Activated CD4-positive, alpha-beta T cell treated with anti-CD3 and anti-CD28 coated beads, Interleukin-2, Interleukin-4, amounts not matched to agents 100 ng/mL and 50 ng/mL, durations not matched to agents 16 hours and 8 hours (primary cell): ENCODE measurements around the gene GLI1.
A peak's percentile ranks its signal among the peaks of the same experiment; 100 is the strongest.
"Not testable (repeated sequence)": the region's sequence is repeated elsewhere in the genome, so short reads cannot be mapped to it uniquely, and the experiment has no call there.

Experiments
- DNase-seq: peaks from one replicate; pipeline ENCODE4 v3.0.0-alpha.2; 2020; ENCODE audit warnings: low spot score

GLI1 gene

DNA sequence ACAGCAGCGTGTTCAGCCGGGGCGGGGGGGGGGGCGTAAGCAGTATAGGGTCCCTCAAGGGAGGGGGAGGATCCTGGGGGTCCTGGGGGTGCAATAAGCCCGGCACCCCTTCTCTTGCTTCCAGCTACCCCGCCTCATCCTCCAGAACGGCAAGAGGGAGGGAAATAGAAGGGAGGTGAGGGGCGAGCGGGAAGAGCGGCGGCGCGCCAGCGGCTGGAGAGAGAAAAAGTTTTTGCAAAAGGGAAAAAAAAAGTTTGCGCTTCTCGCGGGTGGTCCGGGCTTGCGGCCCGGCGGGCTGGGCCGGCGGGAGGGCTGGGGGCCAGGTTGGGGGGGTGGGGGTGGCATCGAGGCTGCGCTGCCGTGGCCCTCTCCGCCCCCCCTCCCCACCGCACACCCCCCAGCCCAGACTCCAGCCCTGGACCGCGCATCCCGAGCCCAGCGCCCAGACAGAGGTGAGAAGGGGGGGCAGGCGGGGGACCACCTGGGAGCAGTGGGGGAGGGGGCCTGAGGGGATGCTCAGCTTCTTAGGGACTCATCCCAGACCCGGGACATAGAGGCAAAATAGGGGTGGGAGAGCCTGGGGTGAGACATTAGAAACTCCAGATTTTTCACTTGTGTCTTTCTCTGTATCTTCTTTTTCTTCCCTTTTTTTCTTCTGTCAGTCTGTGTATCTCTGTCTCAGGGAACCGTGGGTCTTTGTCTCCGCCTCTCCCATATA lies at the start of gene GLI1:
Gene GLI1 (plus strand): TSS at position 36 of the 718 bp plus-strand sequence. CDS start 3,907 bp downstream, outside the sequence.
- no peak for DNase-seq

DNA sequence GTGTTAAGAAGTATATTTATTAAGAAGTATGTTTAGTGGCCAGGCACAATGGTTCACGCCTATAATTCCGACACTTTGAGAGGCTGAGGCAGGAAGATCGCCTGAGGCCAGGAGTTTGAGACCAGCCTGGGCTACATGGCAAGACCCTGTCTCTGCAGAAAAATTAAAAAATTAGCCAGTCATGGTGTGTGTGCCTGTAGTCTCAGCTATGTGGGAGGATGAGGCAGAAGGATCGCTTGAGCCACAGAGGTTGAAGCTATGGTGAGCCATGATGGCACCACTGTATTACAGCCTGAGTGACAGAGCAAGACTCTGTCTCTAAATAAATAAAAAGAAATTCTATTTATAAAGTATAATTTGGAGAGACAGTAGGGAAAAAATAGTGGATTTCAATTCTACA lies 49.1 kb upstream of the GLI1 start:
- no peak for DNase-seq

DNA sequence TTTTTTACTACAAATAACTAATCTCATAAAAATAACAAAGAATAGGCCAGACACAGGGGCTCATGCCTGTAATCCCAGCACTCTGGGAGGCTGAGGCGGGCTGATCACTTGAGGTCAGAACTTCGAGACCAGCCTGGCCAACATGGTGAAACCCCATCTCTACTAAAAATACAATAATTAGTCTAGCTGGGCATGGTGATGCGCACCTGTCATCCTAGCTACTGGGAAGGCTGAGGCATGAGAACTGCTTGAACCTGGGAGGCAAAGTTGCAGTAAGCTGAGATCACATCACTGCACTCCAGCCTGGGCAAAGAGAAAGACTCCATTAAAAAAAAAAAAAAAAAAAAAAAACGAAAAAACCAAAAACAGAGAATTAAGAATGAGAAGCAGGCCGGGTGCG lies 45.4 kb upstream of the GLI1 start:
- DNase-seq, result not testable (repeated sequence)

DNA sequence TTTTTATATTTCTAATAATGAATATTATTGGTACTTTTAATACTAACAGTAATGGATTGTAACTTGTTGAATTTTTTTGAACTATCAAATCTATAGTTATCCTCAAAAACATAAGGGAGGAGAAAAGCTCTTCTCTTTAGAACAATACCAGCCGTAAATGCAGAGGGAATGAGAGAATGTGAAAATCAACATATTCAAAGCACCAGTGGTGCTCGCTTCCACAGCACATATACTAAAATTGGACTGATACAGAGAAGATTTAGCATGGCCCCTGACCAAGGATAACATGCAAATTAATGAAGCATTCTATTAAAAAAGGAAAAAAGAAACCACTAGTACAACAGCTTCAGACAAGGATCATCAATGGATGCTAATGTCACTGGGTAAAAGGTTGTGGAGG lies 44.5 kb upstream of the GLI1 start:
- DNase-seq, result no peak

DNA sequence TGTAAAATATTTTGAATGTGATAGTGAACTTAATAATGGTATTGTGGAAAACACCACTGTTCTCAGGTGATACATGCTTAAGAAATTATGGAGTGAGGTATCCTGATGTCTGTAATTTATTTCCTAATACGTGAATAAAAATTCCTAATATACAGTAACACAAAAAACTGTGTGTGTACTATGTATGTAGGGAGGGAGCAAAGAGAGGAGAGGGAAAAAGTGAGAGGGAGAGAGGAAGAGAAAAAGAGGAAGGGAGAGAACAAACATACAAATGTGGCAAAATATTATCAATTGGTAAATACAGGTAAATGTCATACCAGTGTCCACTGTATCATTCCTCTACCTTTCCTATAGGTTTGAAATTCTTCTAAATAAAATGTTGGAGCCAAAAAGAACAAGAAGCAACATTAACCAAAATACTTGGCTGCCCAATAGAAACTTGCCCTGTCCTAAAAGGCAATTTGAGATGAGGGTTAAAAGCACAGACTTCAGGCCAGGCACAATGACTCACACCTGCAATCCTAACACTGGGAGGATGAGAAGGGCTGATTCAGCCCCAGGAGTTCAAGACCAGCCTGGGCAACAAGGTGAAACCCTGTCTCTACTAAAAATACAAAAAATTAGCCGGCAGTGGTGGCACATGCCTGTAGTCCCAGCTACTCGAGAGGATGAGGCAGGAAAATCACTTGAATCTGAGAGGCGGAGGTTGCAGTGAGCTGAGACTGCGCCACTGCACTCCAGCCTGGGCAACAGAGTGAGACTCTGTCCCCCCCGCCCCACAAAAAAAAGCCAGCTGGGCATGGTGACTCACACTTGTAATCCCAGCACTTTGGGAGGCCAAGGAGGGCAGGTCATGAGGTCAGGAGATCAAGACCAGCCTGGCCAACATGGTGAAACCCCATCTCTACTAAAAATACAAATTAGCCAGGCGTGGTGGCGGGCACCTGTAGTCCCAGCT lies 43.3 kb upstream of the GLI1 start:
- DNase-seq, result no peak

DNA sequence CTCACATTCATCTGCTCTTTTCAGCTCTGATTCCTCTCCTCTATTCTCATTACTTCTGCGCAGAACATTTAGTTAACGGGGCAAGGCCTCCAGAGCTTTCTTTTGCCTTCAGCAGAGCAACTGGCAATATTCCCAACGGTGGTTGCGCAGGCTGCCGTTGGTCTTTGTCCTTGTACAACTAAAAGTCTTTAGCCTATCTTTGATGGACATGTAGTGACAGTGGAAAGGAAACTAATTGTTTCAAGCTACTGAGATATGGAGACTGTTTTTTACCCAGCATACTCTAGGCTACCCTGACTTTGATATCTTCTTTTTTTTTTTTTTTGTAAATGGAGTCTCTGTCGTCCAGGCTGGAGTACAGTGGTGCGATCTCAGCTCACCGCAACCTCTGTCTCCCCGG lies 41.3 kb upstream of the GLI1 start:
- no peak for DNase-seq

DNA sequence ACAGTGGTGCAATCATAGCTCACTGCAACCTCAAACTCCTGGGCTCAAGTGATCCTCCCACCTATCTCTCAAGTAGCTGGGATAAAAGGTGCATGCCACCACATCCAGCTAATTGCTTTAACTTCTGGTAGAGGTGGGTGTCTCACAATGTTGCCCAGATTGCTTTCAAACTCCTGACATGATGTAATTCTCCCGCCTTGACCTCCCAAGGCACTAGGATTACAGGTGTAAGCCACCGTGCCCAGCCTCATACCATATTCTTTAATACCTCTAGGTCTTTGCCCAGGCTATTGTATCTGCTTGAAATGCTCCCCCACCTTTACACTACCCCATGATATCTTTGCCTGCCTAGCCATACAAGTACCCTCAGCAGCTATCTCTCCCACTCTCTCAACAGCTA lies 40.1 kb upstream of the GLI1 start:
- no peak for DNase-seq

DNA sequence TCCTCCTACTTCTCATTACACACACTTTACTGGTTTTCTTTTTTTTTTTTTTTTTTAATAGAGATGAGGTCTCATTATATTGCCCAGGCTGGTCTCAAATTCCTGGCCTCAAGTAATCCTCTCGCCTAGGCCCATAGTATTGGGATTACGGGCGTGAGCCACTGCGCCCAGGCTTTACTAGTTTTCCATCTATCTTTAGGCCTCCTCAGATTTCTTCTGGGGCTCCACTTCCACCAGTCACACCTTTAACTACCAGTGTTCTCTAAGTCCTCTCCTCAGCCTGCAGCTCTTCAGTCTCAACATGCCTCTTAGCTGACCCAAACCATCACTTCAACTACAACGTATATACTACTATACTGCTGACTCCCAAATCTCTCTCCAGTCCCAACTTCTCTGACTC lies 39.1 kb upstream of the GLI1 start:
- no peak for DNase-seq

DNA sequence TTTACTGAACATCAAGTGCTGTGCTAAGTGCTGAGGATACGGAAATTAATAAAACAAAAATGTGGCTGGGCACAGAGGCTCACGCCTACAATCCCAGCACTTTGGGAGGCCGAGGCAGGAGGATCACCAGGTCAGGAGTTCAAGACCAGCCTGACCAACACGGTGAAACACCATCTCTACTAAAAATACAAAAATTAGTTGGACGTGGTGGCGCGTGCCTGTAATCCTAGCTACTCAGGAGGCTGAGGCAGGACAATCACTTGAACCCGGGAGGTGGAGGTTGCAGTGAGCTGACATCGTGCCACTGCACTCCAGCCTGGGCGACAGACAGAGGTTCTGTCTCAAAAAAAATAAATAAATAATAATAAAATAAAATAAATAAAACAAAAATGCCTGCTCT lies 32.6 kb upstream of the GLI1 start:
- not testable (repeated sequence) for DNase-seq

DNA sequence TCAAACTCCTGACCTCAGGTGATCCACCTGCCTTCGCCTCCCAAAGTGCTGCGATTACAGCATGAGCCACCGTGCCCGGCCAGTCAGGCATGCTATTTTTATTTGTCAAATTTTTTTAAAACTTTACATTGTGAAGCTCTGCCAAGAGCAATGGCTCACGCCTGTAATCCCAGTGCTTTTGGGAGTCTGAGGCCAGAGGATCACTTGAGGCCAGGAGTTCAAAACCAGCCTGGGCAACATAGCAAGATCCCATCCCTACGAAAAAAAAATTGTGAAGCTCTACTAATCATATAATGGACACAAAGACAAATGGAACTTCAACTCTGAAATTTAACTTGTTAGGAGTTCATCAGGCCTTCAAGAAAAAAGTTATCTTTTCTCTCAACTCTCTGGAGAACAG lies 30.6 kb upstream of the GLI1 start:
- DNase-seq, result no peak

DNA sequence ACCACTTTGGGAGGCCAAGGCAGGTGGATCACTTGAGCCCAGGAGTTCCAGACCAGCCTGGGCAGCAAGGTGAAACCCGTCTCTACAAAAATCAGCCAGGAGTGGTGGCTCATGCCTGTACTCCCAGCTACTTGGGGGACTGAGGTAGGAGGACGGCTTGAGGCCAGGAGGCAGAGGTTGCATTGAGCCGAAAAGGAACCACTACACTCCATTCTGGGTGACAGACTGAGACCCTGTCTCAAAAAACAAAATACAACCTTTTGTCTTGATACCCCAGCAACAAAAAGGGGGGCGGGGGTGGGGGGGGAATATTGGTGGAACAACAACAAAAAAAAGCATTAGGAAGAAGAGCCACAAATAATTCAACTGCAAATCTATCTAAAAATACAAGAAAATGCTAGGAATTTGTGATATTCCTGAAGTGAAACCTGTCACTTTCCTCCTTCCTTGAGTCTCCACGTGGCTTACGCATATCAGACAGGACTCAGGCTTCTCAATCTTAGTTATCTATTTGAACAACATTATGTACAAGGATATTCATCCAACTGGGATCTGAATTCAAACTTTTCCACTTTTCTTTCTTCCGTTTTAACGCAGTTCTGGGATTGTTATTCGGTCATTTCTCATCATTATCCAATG lies 30.0 kb upstream of the GLI1 start:
- DNase-seq, result no peak

DNA sequence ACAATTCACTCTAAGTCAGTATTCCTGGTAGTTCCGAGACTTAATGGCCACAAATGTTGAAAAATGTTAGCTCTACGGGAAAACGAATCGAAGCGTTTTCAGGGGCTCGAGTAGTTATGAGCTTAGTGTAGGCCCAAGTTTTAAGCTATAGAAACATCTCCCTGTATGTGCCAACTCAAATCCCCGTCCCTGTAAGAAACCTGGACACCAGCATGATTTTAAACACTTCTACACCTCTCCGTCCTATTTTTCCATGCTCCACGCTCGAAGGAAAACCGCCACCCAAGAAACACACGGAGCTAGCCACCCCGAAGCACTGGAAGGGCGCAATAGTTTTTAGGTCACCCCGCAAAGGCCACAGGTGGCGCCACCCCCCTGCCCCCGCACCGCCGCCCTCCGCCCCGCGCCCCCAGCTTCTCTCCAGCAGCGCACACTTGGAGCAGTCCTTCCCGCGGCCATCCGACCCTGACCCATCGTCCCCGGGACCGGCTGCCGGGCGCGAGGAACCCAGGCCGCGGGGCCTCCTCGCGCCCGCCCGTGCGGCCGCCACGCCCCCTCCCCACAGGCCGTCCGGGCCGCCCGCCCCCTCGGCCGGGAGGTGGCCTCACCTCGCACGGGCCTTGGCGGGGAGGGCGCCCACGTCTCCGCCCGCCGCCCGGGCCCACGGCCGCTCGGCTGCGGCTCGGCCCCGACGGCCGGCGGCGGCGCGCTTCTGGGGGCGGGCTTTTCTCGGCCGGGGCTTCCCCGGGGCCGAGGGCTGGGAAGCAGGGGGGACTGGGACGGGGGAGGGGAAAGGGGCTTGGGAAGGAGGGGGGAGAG lies 29.3 kb upstream of the GLI1 start:
- DNase-seq, result no peak

DNA sequence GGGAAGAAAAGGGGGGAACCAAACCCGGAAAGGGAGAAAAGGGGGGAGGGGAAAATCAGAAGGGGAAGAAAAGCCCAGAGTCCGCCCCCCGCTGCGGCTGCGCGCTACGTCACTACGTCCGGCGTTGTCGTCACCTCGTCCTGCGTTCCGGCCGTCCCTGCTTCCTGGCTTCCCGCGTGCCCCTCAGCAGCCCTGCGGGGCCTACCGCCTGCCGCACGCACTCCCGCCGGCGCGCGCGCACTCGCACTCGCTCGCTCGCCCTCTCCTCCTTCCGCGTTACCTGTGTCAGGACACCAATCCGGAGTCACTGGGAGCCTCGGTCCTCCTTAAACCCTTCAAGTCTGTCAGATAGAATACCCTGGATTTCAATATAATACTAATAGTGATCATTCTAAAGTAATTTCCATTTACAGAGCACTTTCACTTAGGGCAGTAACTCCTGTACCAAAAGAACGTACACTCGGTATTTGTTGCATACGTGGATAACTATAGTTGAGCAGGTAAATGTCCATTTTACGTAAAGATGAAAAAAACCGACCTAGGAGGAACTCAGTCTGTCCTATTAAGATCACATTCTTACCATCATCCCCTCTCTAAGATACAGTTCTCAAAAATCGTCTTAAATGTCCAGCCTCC lies 28.5 kb upstream of the GLI1 start, which contains the start of gene R3HDM2:
Gene R3HDM2 (minus strand): TSS at position 113 of the 636 bp plus-strand sequence. CDS start 120,615 bp downstream, outside the sequence.
- peak; percentile 97 for DNase-seq

DNA sequence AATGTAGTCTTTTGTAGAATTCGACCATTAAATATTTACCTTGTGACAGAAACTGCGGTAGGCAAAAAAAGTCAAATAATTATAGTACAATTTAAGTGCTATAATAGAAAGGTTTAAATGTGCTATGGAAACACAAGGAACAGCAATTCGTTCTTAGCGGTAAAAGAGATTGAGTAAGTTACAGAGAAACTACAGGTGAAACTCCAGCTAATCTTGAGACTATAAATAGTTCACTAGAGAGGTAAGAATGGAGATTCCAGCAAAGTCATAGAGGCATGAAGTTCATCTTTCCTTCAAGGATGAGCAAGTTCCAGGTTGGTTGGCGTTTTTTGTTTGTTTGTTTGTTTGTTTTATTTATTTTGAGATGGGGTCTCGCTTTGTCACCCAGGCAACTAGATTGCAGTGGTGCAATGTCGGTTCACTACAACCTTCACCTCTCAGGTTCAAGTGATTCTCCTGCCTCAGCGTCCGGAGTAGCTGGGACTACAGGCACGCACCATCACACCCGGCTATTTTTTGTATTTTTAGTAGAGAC lies 27.9 kb upstream of the GLI1 start:
- DNase-seq, result no peak

DNA sequence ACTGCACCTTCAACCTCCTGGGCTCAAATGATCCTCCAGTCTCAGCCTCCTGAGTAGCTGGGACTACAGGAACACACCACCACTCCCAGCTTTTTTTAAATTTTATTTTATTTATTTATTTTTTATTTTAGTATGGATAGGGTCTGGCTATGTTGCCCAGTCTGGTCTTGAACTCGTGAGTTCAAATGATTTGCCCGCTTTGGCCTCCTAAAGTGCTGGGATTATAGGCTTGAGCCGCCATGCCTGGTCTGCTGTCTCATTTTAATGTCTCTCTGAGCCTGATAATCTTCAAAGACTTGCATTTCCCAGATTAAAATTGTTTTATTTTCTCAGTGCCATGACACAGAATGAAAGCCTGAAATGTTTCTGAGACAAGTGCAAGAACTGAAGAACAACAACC lies 26.2 kb upstream of the GLI1 start:
- DNase-seq, result no peak

DNA sequence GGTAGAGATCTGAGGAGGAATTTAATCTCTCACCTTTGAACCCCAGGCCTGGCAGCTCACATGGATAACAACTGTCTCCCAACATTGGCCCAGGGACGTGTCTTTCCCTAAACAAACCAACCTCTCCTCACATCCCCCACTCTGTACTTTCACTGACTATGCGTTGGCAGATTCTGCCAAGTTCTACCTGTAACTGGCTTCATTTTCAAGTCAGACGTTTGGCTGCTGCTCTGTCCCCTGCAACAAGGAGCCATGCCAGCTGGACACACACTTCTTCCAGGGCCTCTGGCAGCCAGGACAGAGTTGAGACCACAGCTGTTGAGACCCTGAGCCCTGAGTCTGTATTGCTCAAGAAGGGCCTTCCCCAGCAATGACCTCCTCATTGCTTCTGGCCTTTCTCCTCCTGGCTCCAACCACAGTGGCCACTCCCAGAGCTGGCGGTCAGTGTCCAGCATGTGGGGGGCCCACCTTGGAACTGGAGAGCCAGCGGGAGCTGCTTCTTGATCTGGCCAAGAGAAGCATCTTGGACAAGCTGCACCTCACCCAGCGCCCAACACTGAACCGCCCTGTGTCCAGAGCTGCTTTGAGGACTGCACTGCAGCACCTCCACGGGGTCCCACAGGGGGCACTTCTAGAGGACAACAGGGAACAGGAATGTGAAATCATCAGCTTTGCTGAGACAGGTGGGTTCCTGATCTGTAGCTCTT lies 24.9 kb upstream of the GLI1 start, which contains the start of gene INHBC:
Gene INHBC (plus strand): TSS at position 268 of the 707 bp plus-strand sequence. CDS start 103 bp downstream, at position 371.
- DNase-seq, result no peak

DNA sequence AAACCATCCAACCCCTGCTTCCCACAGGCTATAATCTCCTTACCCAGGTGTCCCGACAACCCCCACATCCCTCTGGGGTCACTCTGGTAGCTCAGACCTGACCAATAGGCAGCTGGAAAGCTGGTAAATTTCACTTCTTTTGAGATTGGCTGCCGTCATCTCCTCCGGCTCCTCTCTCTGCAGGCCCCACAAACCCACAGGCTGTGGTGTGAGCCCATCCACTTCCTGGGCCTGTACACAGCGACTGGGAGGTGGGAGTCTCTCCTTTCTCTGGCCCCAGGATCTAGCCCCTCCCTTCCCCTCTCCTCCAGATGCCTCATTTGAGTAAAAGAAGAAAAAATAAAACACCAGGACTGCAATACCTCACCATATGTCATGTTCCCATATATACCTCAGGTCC lies 24.3 kb upstream of the GLI1 start:
- no peak for DNase-seq

DNA sequence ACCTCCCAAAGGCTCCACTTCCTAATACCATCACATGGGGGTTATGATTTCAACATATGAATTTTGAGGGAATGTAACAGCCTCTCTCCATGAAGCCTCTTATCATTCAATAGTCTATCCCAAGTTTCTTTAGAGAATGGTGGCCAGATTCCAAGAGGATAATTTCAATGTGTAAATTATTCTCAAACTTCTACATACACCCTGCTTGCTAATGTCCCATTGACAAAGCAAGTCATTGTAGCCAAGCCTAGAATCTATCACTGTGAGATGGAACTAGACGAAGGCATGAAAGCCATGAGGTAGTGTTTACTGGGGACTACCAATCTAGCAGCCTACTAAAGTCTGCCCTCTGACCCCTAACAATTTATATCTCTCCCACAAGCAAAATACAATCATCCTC lies 21.2 kb upstream of the GLI1 start:
- DNase-seq, result no peak

DNA sequence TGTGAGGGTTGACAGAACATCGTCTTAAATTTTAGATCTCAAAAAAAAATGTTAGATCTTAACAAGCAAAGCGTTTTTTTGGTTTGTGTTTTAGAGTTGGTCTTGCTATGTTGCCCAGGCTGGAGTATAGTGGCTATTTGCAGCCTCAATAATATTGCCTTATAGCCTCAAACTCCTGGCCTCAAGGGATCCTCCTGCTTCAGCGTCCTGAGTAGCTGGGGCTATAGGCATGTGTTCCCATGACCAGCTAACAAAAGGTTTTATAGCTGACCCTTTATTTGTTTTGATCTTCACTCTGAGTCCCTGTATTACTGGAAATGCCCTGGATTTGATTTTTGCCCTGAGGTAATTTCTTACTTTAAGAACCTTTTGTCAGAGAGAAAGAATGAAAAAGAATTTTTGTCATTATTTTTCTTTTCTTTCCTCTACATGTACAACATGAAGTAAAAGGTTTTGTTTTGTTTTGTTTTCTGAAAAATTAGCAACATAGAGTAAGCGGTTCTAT lies 19.8 kb upstream of the GLI1 start:
- DNase-seq, result no peak

DNA sequence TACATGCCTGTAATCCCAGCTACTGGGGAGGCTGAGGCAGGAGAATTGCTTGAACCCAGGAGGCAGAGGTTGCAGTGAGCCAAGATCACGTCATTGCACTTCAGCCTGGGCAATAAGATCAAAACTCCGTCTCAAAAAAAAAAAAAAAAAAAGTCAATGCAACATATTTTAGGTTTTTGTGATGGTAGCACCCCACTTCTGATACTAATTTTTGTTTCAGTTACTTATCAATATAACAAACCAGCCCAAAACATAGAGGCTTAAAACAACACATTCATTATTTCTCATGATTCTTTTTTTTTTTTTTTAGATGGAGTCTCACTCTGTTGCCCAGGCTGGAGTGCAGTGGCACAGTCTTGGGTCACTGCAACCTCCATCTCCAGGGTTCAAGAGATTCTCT lies 18.2 kb upstream of the GLI1 start:
- DNase-seq, result not testable (repeated sequence)
